Hepatocyte (in vitro differentiated cells): ENCODE data around the gene CEP85L.

Experiments used
- EZH2 ChIP-seq: fragments of 200-600 bp; sonication (generic); IDR thresholded peaks from 2 replicates; pipeline ENCODE4 v1.6.1; 2016; ENCODE audit warnings: antibody characterized with exemption, mild to moderate bottlenecking, borderline replicate concordance
- EZH2phosphoT487 ChIP-seq: fragments of 200-600 bp; sonication (generic); IDR thresholded peaks from one replicate; pipeline ENCODE4 v1.6.1; 2018; ENCODE audit warnings: antibody characterized with exemption, mild to moderate bottlenecking, low read depth, moderate library complexity; ENCODE audit not compliant: unreplicated experiment, severe bottlenecking
- TF ChIP-seq, protein P1 (sequence below): fragments of 200-600 bp; sonication (generic); IDR thresholded peaks from 2 replicates; pipeline ENCODE4 v1.5.1; 2016; ENCODE audit warnings: antibody characterized with exemption, mild to moderate bottlenecking; ENCODE audit not compliant: poor library complexity

- TF ChIP-seq, protein P1, sequence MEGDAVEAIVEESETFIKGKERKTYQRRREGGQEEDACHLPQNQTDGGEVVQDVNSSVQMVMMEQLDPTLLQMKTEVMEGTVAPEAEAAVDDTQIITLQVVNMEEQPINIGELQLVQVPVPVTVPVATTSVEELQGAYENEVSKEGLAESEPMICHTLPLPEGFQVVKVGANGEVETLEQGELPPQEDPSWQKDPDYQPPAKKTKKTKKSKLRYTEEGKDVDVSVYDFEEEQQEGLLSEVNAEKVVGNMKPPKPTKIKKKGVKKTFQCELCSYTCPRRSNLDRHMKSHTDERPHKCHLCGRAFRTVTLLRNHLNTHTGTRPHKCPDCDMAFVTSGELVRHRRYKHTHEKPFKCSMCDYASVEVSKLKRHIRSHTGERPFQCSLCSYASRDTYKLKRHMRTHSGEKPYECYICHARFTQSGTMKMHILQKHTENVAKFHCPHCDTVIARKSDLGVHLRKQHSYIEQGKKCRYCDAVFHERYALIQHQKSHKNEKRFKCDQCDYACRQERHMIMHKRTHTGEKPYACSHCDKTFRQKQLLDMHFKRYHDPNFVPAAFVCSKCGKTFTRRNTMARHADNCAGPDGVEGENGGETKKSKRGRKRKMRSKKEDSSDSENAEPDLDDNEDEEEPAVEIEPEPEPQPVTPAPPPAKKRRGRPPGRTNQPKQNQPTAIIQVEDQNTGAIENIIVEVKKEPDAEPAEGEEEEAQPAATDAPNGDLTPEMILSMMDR, result no peak
- TF ChIP-seq EZH2 (no peak), EZH2phosphoT487 (no peak)
Measured at GRCh38 chr6:118638288-118638687, 13.1 kb downstream of the CEP85L start.
